Fibroblast of skin of scalp (primary cell): ENCODE results near the gene DNMT1.
"Not testable (repeated sequence)": the region's sequence is repeated elsewhere in the genome, so short reads cannot be mapped to it uniquely, and the experiment has no call there.

Experiments used
- DNase-seq: peaks from one replicate; pipeline ENCODE4 v3.0.0-alpha.2; 2013

DNMT1 gene

GRCh38 chr19:10220695-10221094, 25.9 kb upstream of the DNMT1 start:
- no peak for DNase-seq

- DNase-seq = peak; percentile 68
Observed at GRCh38 chr19:10219678-10220077, 24.9 kb upstream of the DNMT1 start.

GRCh38 chr19:10217085-10217484, 22.3 kb upstream of the DNMT1 start:
- DNase-seq = no peak

GRCh38 chr19:10214784-10215183, 20.0 kb upstream of the DNMT1 start:
- peak; percentile 46 for DNase-seq

- no peak for DNase-seq
Observed at GRCh38 chr19:10211691-10212090, 16.9 kb upstream of the DNMT1 start.

- no peak for DNase-seq
Observed at GRCh38 chr19:10211061-10211460, 16.3 kb upstream of the DNMT1 start.

GRCh38 chr19:10209315-10209714, 14.6 kb upstream of the DNMT1 start:
- DNase-seq = peak; percentile 15

GRCh38 chr19:10207026-10207425, 12.3 kb upstream of the DNMT1 start:
- DNase-seq = no peak

GRCh38 chr19:10206226-10206885, 11.6 kb upstream of the DNMT1 start:
- DNase-seq = no peak

- DNase-seq = no peak
Observed at GRCh38 chr19:10205636-10206035, 10.9 kb upstream of the DNMT1 start.

- DNase-seq = no peak
Observed at GRCh38 chr19:10203686-10204085, 8.9 kb upstream of the DNMT1 start.

- no peak for DNase-seq
Observed at GRCh38 chr19:10201176-10201575, 6.4 kb upstream of the DNMT1 start.

- not testable (repeated sequence) for DNase-seq
Observed at GRCh38 chr19:10200101-10200500, 5.3 kb upstream of the DNMT1 start.

GRCh38 chr19:10198889-10199644, 4.3 kb upstream of the DNMT1 start:
- DNase-seq = not testable (repeated sequence)

- no peak for DNase-seq
Observed at GRCh38 chr19:10195199-10195519, 406 bp upstream of the DNMT1 start.

- peak; percentile 24 for DNase-seq
Observed at GRCh38 chr19:10193790-10194499, 808 bp downstream of the DNMT1 start.

- no peak for DNase-seq
Observed at GRCh38 chr19:10192922-10193321, 1.8 kb downstream of the DNMT1 start.

- peak; percentile 64 for DNase-seq
Observed at GRCh38 chr19:10191347-10191746, 3.4 kb downstream of the DNMT1 start.

GRCh38 chr19:10190026-10190425, 4.7 kb downstream of the DNMT1 start:
- DNase-seq = no peak

- DNase-seq = no peak
Observed at GRCh38 chr19:10189616-10190015, 5.1 kb downstream of the DNMT1 start.

- DNase-seq = no peak
Observed at GRCh38 chr19:10187315-10187714, 7.4 kb downstream of the DNMT1 start.

GRCh38 chr19:10184636-10185035, 10.1 kb downstream of the DNMT1 start:
- DNase-seq = no peak

GRCh38 chr19:10183926-10184325, 10.8 kb downstream of the DNMT1 start:
- no peak for DNase-seq

GRCh38 chr19:10182847-10183246, 11.9 kb downstream of the DNMT1 start:
- DNase-seq = no peak
